Right lobe of liver (tissue), 6 donors: ENCODE measurements around the gene PZP. TPM values are rescaled to one million over a fixed set of nuclear protein-coding genes. Genes with fewer than 3 reads are reported as not detected.
"Not testable (repeated sequence)": the region's sequence is repeated elsewhere in the genome, so short reads cannot be mapped to it uniquely, and the experiment has no call there.

Source experiments
- ATAC-seq, 4 donors: fragments of 200-7000 bp; cut with Tn5 transposase; one replicate each; pipeline ENCODE4 v1.9.1; 2020; ENCODE audit warnings: mild to moderate bottlenecking in 4 of 4, moderate library complexity in 4 of 4
- DNase-seq, 3 donors: peaks; one replicate each; pipeline ENCODE4 v3.0.0-alpha.2; 2020
- H3K27ac ChIP-seq, 3 donors: fragments of 200-600 bp; one replicate each; pipeline ENCODE4 v1.8.0; 2022
- H3K27me3 ChIP-seq, 2 donors: fragments of 200-600 bp; one replicate each; pipeline ENCODE4 v1.8.0; 2022
- H3K36me3 ChIP-seq, 4 donors: fragments of 200-600 bp; sonication (generic) in 1 of 4; one replicate each; pipeline versions ENCODE4 v1.5.1 to v1.8.0; 2017 to 2022; ENCODE audit warnings: control low read depth in 1 of 4
- H3K4me1 ChIP-seq, 4 donors: fragments of 200-600 bp; sonication (generic) in 1 of 4; one replicate each; pipeline versions ENCODE4 v1.5.1 to v1.8.0; 2017 to 2022; ENCODE audit warnings: control low read depth in 1 of 4
- H3K4me3 ChIP-seq, 3 donors: fragments of 200-600 bp; one replicate each; pipeline ENCODE4 v1.8.0; 2022
- H3K9me3 ChIP-seq, 4 donors: fragments of 200-600 bp; sonication (generic) in 1 of 4; one replicate each; pipeline versions ENCODE4 v1.5.1 to v1.8.0; 2017 to 2022; ENCODE audit warnings: control low read depth in 1 of 4
- POLR2A ChIP-seq: fragments of 450-650 bp; IDR thresholded peaks from one replicate; pipeline ENCODE4 v1.6.1; 2017; ENCODE audit warnings: antibody characterized with exemption, mild to moderate bottlenecking
- WGBS: methylation state at CpG from one replicate; pipeline ENCODE4 v1.1.6; 2018; ENCODE audit warnings: low coverage, low lambda C conversion rate; ENCODE audit not compliant: insufficient coverage; ENCODE audit errors: missing lambda C conversion rate; 5-methylcytosine and 5-hydroxymethylcytosine counted together
- intact Hi-C, 2 donors: fragments of 100-400 bp; cut with DNase I; formaldehyde crosslinking; loops; one replicate each; pipeline versions ENCODE4 v1.11.2 to v1.14.1; 2022
- total RNA-seq, 6 experiments: library from RNA; depleted of rRNA in 2 of 6; stranded (reverse); fragments of >200 nt in 2 of 6; fragmentation: NEBNext Ultra II Directional in 3 of 6; extraction: Animal tissue kit (Norgen Biotek cat#: 25700) in 3 of 6; gene quantifications; one replicate each; pipeline versions ENCODE4 v1.1.0 to v1.2.4, GENCODE V29; 2016 to 2023
- TF ChIP-seq, protein P1 (sequence below), 4 donors: fragments of 200-600 bp in 3 of 4; fragments of 450-650 bp in 1 of 4; IDR thresholded peaks; one replicate each; pipeline versions ENCODE4 v1.5.1 to v1.8.0; 2016 to 2022; ENCODE audit warnings: antibody characterized with exemption in 4 of 4, mild to moderate bottlenecking in 2 of 4
- donor health status: DM: no; HTN: yes; CAD: no.
- donor health status: DM: no; HTN: no; CAD: no.
- donor health status: DM: no; HTN: no; CAD: no.
- donor health status: DM: no; HTN: yes; CAD: no.
- donor health status: DM: no; HTN: yes; CAD: no.

PZP gene
- total RNA-seq, 6 experiments from 2014 or later, result 0.86 to 158 (median 11.1) TPM

DNA sequence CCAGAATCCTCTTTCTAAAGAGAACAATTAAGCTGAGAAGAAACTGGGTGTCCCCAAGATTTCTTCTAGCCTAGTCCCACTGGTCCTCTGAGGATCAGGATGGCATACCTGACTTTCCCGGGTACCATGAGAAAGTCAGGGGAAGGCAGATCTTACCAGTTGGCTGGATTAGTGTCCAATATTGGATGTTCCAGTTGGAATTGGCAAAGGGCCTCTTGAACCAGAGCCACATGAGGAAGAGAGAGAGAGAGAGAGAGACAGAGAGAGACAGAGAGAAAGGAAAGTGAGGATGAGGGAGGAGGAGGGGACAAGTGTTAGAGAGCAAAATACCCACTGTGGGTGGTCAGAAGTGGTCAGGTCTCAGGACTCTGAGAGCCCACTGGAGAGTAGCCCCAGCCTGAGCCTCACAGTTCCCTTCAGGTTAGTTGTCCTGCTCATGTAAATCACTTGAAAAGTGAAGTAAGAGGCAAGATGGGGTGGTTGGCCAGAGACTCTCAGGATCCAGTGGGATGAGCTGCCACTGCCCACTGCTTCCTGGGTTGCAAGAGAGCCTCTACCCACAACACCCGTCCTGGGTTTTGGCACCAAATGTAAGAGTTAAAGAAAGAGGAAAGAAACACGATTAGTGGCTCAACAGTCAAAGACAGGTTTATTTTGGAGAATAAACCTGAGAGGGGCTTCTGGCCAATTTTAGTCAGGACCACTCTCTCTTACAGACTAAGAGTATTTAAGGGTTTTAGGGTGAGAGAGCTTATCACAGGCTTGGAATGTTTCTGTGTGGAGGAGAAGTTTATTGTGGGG lies 64.1 kb downstream of the PZP start:
- TF ChIP-seq POLR2A, result no peak
- TF ChIP-seq, protein P1, sequence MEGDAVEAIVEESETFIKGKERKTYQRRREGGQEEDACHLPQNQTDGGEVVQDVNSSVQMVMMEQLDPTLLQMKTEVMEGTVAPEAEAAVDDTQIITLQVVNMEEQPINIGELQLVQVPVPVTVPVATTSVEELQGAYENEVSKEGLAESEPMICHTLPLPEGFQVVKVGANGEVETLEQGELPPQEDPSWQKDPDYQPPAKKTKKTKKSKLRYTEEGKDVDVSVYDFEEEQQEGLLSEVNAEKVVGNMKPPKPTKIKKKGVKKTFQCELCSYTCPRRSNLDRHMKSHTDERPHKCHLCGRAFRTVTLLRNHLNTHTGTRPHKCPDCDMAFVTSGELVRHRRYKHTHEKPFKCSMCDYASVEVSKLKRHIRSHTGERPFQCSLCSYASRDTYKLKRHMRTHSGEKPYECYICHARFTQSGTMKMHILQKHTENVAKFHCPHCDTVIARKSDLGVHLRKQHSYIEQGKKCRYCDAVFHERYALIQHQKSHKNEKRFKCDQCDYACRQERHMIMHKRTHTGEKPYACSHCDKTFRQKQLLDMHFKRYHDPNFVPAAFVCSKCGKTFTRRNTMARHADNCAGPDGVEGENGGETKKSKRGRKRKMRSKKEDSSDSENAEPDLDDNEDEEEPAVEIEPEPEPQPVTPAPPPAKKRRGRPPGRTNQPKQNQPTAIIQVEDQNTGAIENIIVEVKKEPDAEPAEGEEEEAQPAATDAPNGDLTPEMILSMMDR (IDR thresholded peaks at IDR 0.05), result no peak
- H3K9me3 ChIP-seq, result no peaks in the 10 kb centered on the region
- no peaks in the 10 kb centered on the region for H3K4me1 ChIP-seq
- WGBS, result 41% methylated on average over 2 of the region's 3 CpGs
- no peak overlapping the region for H3K4me3 ChIP-seq
- DNase-seq, result peak in 1 of 3 donors; percentile 62
- no peak overlapping the region for H3K27ac ChIP-seq
- H3K36me3 ChIP-seq, result peaks cover 0 to 6% (median 0%) of the 10 kb centered on the region in 4 donors
- ATAC-seq, result peak; percentile 48 to 85 (median 79)
- intact Hi-C loops, result no loop called here
- H3K27me3 ChIP-seq, result no peaks in the 10 kb centered on the region

DNA sequence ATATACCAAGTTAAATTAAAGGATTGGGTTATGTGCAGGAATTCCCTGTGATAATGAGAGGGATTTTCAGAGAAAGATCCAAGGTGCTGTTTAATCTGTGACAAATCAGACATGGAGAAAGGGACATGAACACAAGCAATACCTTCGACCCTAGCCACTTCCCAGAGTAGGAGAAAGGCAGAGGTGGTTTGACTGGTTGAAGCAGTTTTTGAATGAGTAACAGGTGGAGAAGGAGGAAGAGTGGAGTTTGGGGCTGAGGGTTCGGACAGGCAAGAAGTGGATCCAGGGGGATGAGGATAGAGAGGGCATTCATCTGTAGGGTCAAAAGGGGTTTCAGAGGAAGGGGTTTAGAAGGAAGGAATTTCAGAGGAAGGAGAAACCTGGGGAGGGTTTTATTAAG lies 65.1 kb downstream of the PZP start:
- DNase-seq (no peak), ATAC-seq (no peak)
- Histone ChIP-seq H3K4me1 (no peaks in the 10 kb centered on the region), H3K27me3 (no peaks in the 10 kb centered on the region), H3K9me3 (no peaks in the 10 kb centered on the region), H3K4me3 (no peak overlapping the region), H3K36me3 (no peaks in the 10 kb centered on the region), H3K27ac (no peak overlapping the region)
- 85% methylated on average over 2 of the region's 2 CpGs for WGBS
- no peak for TF ChIP-seq POLR2A
- TF ChIP-seq, protein P1 (IDR thresholded peaks at IDR 0.05), result no peak
- intact Hi-C loops, result no loop called here

DNA sequence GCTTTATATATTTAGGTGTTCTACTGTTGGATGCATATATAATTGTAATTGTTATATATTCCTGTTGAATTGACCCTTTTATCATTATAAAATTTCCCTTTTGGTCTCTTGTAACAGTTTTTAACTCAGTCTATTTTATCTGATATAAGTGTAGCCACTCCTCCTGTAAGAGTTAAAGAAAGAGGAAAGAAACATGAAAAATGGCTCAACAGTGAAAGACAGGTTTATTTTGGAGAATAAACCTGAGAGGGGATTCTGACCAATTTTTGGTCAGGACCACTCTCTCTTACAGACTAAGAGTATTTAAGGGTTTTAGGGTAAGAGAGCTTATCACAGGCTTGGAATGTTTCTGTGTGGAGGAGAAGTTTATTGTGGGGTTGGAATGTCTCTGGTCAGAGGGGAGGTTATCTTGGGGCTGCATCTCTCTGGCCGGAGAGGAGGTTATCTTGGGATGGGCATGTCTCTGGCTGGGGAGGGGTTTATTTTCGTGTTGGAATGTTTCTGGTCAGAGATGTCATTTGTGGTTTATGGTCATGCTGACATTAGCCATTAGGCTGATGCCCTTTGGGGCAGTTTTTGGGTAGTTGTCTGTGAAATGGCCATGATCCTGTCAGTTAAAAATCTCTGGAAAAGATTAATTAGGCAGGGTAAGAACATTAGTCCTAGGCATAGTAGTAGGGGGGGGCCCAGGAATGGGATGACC lies 68.5 kb downstream of the PZP start:
- DNase-seq, intact Hi-C loops, H3K4me1 ChIP-seq, H3K36me3 ChIP-seq, H3K27me3 ChIP-seq, H3K9me3 ChIP-seq, ATAC-seq, H3K4me3 ChIP-seq, H3K27ac ChIP-seq: not testable (repeated sequence)
- WGBS, result 75% methylated on average over 1 of the region's 2 CpGs

DNA sequence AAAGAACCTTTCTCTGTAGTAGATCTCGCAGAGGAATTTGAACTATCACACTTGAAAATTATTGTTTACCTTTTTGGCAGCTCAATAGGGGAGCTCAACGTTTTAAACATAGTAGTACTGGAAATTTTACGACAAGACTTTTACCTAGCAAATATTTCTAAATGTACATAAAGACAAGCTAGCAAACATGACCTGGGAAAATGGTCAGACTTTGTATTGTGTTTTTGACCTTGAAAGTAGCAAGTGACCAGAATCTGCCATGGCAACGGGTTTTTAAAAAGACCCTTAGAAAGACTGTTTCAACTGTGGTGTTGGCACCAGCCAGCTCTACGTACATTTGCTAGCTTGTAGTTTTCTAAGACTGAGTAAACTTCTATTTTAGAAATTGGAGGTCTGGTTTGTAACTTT lies 72.3 kb downstream of the PZP start:
- Histone ChIP-seq H3K36me3 (no peaks in the 10 kb centered on the region), H3K4me1 (peaks cover 0 to 32% (median 11%) of the 10 kb centered on the region in 4 donors), H3K4me3 (peak overlapping the region in 1 of 3 donors; percentile 12), H3K9me3 (no peaks in the 10 kb centered on the region), H3K27me3 (no peaks in the 10 kb centered on the region), H3K27ac (peak overlapping the region in 2 of 3 donors; percentile 10 to 43)
- intact Hi-C loops, result no loop called here
- ATAC-seq (peak in 2 of 4 donors; percentile 5 to 47), DNase-seq (no peak)
- 24% methylated on average over 5 of the region's 5 CpGs for WGBS
- TF ChIP-seq, protein P1 (IDR thresholded peaks at IDR 0.05), result no peak
- TF ChIP-seq POLR2A, result no peak
